Measurements from ENCODE around the gene AP2S1.
"Not testable (repeated sequence)": the region's sequence is repeated elsewhere in the genome, so short reads cannot be mapped to it uniquely, and the experiment has no call there.

The AP2S1 gene

DNA sequence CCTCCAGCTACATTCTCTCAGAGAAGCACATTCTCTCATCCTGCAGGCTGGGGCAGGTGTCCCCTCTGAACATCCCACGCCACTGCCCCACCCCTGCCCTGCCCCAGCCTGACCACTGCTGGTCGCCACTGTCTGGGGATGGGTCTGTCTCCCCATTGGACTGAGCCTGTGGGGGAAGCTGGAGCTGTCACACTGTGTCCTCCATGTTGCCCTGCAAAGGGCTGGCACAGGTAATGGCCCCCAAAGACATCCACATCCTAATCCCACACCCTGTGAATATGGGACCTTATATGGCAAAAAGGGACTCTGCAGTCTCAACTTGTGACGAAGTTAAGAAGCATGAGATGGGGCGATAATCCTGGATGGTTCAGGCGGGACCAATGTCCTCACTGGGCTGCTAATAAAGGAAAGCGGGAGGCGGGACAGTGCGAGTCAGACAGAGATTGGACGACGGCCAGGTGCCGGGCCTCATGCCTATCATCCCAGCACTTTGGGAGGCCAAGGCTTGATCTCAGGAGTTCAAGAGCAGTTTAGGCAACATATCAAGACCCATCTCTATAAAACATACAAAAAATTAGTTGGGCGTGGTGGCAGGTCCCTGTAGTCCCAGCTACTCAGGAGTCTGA is 9.1 kb downstream of the AP2S1 start:
- peak; percentile 47 for DNase-seq (ENCODE audit: low spot score)

- peak; percentile 59 for DNase-seq (ENCODE audit: low spot score)
Measured at GRCh38 chr19:46840498-46840942, 10.1 kb downstream of the AP2S1 start.

GRCh38 chr19:46839752-46840497 is 10.7 kb downstream of the AP2S1 start:
- no peak for DNase-seq (ENCODE audit: low spot score)

DNA sequence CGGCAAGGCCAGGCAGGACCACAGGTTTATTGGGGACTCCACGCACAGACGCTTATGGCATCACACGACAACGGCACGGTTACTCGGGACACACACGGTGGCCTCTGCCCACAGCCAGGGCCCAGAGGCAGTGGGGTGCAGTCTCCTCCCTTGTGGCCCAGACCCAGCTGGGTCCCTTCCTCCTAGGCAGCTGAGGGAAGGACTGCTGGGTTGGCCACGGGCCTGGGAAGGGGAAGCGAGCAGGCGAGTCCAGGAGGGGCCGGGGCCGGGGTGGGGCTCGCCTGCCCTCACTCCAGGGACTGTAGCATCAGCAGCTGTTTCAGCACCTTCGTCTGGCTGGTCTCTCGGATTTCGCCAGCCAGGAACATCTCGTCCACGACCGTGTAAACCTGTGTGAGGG is 12.5 kb downstream of the AP2S1 start:
- no peak for DNase-seq (ENCODE audit: low spot score)

DNA sequence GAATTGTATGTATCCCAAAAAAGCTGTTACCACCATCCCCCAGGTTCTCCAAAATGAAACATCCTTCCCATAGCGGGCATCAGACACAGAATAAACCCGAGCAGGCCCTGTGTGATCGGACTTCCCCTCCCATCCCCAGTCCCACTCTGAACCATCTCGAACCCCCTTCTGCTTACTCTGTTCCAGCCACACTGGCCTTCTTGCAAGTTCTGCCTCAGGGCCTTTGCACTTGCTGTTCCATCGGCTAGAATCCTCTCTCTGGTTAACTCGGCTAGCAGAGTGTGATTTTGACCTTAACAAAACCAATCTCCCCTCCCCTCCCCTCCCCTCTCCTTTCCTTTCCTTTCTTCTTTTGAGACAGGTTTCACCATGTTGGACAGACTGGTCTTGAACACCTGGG is 15.7 kb downstream of the AP2S1 start:
- no peak for DNase-seq (ENCODE audit: low spot score)

GRCh38 chr19:46834121-46834520 is 16.5 kb downstream of the AP2S1 start:
- no peak for DNase-seq (ENCODE audit: low spot score)

- DNase-seq (ENCODE audit: low spot score) = no peak
Measured at GRCh38 chr19:46830864-46831263, 19.8 kb downstream of the AP2S1 start.

DNA sequence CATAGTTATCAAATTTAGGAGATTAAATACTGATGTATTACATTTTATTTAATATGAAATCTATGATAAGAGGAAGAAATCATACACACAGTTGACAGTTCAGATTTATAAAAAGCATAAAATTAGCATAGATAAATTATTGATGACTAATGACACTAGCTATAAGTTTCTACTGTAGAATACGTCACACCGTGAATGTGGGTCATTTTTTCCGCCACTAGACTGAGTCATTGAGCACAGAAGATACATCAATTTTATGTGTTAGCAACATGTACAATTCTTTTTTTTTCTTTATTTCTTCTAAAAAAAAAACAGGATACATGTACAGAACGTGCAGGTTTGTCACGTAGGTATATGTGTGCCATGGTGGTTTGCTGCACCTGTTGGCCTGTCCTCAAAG is 22.2 kb downstream of the AP2S1 start:
- no peak for DNase-seq (ENCODE audit: low spot score)

DNA sequence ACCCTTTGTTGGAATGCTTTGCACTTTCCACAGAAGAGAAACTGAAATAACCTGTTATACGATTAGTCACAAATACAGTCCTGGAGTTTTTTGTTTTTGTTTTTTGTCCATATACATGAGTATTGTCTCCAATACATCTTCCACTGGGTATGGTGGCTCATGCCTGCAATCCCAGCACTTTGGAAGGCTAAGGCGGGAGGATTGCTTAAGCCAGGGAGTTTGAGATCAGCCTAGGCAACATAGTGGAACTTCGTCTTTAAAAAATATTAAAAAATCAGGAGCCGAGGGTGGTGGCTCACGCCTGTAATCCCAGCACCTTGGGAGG is 25.0 kb downstream of the AP2S1 start:
- no peak for DNase-seq (ENCODE audit: low spot score)

DNA sequence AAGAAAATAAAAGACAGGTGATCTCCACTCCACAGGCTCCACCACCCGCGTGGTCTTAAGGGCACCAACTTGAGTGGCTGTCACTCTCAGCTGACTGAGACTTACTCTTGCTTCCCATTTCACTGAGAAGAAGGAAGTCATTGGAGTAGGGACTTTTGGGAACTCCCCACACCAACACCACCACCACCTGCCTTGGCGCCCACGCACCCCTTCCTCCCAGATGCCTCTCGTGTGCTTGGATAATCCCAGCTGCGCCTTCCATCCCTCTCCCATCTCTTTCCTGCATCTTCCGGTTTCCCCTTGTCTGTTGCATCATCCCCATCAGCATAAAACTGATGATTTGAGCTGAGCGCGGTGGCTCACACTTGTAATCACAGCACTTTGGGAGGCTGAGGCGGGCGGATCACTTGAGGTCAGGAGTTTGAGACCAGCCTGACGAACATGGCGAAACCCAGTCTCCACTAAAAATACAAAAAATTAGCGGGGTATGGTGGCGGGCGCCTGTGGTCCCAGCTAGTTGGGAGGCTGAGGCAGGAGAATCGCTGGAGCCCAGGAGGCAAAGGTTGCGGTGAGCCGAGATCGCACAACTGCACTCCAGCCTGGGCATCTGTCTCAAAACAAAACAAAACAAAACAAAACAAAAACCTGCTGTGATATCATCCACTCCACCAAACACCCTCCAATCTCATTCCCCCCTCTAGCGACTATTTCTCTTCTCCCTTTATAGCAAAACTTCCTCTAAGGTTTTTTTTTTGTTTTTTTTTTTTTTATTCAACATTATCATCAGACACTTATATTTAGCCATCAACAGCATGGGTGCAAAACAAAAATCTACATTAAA is 25.5 kb downstream of the AP2S1 start:
- no peak for DNase-seq (ENCODE audit: low spot score)

DNA sequence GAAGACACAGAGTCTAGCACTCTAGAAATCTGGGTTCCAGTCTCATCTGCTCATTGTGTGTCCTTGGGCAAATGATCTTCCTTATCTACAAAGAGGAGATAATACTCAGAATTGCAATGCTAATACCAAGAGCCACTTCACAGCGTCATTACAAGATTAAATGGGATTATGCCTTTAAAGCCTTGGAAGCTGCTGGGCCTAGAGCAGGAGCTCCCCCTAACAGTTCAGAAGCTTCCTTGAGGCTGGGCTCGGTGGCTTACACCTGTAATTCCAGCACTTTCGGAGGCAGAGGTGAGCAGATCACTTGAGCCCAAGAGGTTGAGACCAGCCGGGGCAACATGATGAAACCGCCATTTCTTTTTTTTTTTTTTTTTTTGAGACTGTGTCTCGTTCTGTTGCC is 27.6 kb downstream of the AP2S1 start:
- no peak for DNase-seq (ENCODE audit: low spot score)

- not testable (repeated sequence) for DNase-seq (ENCODE audit: low spot score)
Measured at GRCh38 chr19:46822410-46822787, 28.2 kb downstream of the AP2S1 start.

- no peak for DNase-seq (ENCODE audit: low spot score)
Measured at GRCh38 chr19:46821512-46822409, 28.9 kb downstream of the AP2S1 start.

DNA sequence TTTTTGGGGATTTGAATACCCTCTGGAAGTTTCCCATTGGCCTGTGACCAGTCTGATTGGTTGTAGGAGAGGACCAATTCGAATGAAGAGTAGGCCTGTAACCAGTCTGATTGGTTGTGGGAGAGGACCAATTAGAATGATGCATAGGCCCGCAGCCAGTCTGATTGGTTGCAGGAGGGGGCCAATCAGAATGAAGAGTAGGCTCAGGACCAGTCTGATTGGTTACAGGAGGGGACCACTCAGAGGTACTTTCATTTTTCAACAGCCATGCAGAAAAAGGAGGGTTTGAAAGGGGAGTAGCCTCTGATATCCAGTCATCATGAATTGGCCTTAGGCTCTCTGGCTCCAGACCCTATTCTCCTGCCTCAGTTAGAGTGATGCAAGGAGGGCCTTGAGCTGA is 31.8 kb downstream of the AP2S1 start:
- DNase-seq (ENCODE audit: low spot score) = no peak

DNA sequence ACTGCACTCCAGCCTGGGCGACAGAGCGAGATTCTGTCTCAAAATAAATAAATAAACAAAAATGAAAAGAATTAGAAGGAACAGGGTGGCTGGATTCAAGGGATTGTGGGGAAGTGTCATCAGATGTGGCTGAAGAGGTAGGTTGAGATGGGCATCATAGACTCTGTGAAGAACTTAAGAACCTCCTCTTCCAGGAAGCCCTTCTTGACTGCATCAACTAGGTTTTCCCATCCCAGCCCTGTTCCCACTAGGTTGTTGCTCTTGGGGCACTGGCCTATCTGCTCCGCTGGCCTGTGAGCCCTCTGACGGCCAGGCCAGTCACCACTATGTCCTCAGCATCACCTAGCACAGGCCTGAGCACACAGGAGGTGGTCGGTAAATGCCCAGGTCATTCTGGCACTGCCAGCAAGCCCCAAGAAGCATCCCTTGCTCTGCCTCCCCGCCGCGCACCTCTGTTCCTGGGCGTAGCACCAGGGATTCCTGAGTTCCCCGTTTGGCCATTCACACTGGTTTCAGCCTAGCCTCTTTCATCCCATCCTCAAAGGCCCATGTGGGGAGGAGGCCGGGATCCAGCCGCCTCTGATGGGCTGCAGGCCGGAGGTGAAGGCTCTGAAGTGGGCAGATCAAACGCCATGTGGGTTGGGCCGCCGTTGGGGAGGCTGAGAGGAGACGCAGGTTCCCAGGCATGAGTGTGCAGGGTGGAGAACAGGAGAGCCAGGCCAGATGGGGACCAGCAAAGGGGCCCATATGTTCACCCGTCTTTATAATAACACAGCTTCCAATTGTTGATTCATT is 34.6 kb downstream of the AP2S1 start:
- DNase-seq (ENCODE audit: low spot score) = no peak

DNA sequence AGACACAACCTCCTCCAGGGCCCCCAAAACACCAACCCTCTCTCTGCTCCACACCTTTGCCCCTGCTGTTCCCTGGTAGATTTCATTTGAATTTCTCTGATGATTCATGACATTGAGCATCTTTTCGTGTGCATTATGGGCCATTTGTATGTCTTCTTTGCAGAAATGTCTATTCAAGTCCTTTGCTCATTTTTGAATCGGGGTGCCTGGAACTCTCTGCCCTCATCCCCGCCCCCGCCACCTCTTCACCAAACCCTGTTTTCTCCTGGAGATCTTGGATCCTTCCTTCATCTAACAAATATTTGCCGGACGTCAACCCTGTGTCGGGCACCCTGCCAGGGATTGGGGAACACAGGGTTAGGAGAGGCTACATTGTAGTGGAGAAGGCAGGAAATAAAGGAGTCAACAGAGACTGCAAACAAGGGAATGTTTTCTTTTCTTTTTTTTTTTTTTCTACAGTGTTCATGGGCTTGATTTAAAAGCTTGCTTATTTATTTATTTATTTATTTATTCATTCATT is 36.7 kb downstream of the AP2S1 start:
- DNase-seq (ENCODE audit: low spot score) = no peak

DNA sequence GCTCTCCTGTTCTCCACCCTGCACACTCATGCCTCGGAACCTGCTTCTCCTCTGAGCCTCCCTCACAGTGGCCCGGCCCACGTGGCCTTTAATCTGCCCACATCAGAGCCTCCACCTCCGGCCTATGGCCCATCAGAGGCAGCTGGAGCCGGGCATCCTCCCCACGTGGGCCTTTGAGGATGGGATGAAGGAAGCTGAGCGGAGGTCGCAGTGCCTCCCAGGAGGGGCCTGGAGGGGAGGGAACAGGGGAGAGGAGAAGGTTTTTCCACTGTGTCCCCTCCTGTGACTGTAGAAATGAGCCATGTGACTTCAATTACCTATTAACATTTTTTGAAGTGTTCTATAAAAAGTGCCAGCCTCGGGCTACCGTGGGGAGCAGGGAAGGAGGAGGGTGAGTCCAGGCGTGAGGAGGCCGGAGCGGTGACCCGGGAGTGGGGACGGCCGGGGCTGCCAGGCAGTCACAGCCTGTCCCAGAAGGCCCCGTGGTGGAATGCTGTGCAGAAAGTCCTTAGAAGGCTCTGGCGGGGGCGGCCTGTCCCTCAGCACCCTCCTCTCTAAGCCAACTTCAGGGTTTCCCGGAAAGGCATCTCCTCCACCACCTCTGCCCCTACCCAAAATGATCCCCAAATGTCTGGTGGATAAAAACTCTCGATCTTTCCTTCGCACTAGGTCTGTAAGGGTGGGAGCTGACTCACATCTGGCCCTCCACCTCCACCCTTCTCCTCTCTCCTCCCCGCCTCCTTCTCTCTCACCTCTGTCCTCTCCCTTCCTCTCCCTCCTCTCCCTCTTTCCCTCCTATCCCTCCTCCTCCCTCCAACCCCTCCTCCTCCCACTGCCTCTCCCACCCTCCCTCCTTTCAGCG is 37.4 kb downstream of the AP2S1 start:
- DNase-seq (ENCODE audit: low spot score) = no peak

GRCh38 chr19:46809534-46810272 is 40.9 kb downstream of the AP2S1 start:
- DNase-seq (ENCODE audit: low spot score) = no peak

- no peak for DNase-seq (ENCODE audit: low spot score)
Measured at GRCh38 chr19:46806656-46807055, 44.0 kb downstream of the AP2S1 start.
